HFF-Myc (cell line): Measurements from ENCODE around the gene DNAJC6.

Experiments
- DNase-seq: peaks from one replicate; pipeline ENCODE4 v3.0.0-alpha.2; 2011; ENCODE audit warnings: low read depth; ENCODE audit errors: extremely low read depth
- H3K4me3 ChIP-seq: replicated peaks from 2 replicates; pipeline ENCODE4 v1.5.1; 2011; ENCODE audit warnings: low read depth, mild to moderate bottlenecking, control low read depth, low read length
- CTCF ChIP-seq: IDR thresholded peaks from 2 replicates; pipeline ENCODE4 v1.5.1; 2012; ENCODE audit warnings: mild to moderate bottlenecking, low read depth, low read length, control low read depth; ENCODE audit errors: missing control alignments

Gene DNAJC6

DNA sequence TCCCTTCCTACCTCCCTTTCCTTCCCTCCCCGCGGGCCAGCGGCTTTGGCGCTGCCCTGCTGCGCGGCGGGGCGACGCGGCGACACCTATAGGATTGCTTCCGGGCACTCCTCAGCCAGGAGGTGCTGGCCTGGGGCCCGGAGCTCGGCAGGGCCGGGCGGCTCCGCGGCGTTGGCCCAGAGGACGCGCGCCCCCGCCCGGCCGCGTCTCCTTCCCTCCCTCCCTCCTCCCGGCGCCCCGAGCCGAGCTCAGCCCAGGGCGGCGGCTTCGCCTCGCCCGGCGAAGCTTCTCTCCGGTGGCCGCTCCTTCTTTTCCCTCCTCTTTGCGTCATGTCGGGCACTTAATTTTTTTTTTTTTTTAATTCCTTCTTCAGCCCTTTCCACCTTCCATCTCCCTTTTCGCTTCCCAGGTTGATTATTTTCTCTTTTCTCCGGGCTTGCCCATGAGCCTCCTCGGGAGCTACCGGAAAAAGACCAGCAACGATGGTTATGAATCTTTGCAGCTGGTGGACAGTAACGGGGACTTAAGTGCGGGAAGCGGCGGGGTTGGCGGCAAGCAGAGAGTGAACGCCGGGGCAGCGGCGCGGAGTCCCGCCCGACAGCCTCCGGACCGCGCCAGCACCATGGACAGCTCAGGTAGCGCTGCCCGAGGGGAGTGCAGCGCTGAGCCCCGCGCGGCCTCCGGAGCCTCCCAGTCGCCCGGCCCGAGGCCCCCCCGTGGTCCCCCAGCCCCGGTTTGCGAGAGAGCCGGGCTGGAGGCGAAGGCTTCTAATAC lies at the start of gene DNAJC6:
TSS of gene DNAJC6 (plus strand) at position 240 of the 774 bp plus-strand sequence. CDS start at position 443, 203 bp downstream.
- no peak for DNase-seq
- peak within 1 kb of the TSS; percentile 42 for H3K4me3 ChIP-seq
- TF ChIP-seq CTCF = no peak

GRCh38 chr1:65259816-65260215 lies 49.5 kb upstream of the DNAJC6 start:
- TF ChIP-seq CTCF = no peak
- H3K4me3 ChIP-seq = no peak overlapping the region
- no peak for DNase-seq

- H3K4me3 ChIP-seq = no peak overlapping the region
- no peak for TF ChIP-seq CTCF
- peak; percentile 55 for DNase-seq
Observed at GRCh38 chr1:65260851-65261473, 48.4 kb upstream of the DNAJC6 start.

GRCh38 chr1:65263286-65263685 lies 46.1 kb upstream of the DNAJC6 start:
- no peak for TF ChIP-seq CTCF
- no peak overlapping the region for H3K4me3 ChIP-seq

GRCh38 chr1:65264197-65264929 lies 45.0 kb upstream of the DNAJC6 start:
- no peak for TF ChIP-seq CTCF
- peak; percentile 58 for DNase-seq
- H3K4me3 ChIP-seq = peak overlapping the region; percentile 49

More at GRCh38 chr1:65263286-65263685, 46.1 kb upstream of the DNAJC6 start:
- no peak for DNase-seq

GRCh38 chr1:65265296-65265650 lies 44.1 kb upstream of the DNAJC6 start:
- no peak for TF ChIP-seq CTCF
- peak overlapping the region; percentile 49 for H3K4me3 ChIP-seq
- DNase-seq = no peak
